ENCODE data around the gene NUB1.

Gene NUB1

GRCh38 chr7:151389768-151390597 lies 48.4 kb downstream of the NUB1 start:
- no peak for DNase-seq

GRCh38 chr7:151390598-151391357 lies 49.2 kb downstream of the NUB1 start:
- DNase-seq = no peak

GRCh38 chr7:151391358-151391730 lies 49.7 kb downstream of the NUB1 start:
- DNase-seq = no peak

DNA sequence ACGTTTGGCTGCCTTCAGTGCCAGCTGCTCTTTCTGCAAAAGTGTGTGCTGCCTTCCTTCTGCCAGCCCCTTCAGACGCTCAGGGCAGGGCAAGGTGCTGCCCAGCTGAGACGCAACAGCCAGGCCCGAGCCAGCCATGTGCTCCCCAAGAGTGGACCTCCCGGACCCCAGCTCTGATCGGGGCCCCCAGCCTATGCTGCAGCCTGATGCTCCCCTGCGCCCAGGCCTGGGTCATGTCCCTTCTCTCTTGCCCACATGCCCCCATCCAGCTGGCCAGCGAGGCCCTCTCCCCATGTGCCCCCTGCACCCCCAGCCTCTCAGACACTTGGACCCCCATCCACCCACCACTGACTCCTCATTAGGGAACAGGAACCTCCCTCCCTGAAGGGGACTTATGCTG lies 50.4 kb downstream of the NUB1 start:
- no peak for DNase-seq

DNA sequence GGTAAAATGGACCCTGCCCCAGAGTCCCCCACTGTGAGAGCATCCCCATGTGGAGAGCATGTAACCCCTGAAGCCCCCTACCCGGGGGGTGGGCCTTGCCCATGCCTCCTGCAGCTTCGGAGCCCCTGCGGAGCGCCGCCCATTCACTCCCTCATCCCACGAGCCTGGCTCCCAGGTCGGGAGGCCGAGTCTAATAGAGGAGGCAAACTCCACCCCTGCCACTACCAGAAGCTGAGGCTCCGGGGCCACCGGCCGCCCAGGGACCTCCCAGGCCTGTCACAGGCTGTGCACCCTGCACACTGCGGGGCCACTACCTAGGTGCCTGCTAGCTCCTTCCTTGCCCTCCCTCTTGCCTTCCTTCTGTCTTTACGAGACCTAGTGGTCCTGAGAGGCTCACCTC lies 50.8 kb downstream of the NUB1 start:
- DNase-seq = no peak

DNA sequence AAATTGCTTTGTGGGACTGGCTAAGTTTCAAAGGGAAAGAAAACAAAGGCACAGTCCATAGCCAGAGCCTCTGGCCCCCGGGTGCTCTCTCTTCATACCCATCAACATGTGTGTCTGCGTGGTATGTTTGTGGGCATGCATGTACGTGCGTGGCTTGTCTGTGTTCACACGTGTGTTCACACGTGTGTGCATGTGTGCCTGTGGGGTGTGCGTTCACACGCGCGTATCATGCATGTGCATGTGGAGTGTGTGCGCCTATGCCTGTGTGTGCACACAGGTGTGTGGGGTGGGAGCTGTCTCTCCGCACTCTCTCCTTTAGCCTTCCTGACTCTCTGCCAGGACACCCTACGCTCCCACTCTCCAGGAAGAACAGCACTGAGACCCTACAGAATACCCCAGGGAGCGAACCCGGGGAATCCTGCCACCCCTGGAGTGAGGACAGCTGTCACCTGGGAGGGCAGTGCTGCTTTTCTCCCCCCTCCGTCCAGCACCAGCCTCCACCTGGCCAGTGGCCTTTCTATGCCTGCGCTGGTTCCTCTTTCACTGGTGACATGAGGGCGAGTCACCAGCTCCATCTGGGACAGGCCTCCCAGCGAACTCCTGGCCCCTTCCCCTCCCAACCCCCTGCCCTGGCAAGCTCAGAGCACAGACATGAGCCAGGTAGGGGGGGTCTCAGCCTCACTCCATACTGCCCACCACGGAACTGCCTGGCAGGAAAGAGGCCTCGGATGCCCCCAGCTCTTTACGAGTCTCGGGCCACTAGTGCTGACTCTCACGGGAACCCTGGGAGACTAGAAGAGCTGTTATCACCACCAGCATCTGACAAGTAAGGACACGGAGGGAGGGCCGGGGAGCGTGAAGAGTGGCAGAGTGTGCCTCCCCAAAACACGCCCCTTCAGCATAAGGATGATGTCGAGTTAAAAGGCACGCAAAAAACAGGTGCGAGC lies 51.7 kb downstream of the NUB1 start:
- no peak for DNase-seq

DNA sequence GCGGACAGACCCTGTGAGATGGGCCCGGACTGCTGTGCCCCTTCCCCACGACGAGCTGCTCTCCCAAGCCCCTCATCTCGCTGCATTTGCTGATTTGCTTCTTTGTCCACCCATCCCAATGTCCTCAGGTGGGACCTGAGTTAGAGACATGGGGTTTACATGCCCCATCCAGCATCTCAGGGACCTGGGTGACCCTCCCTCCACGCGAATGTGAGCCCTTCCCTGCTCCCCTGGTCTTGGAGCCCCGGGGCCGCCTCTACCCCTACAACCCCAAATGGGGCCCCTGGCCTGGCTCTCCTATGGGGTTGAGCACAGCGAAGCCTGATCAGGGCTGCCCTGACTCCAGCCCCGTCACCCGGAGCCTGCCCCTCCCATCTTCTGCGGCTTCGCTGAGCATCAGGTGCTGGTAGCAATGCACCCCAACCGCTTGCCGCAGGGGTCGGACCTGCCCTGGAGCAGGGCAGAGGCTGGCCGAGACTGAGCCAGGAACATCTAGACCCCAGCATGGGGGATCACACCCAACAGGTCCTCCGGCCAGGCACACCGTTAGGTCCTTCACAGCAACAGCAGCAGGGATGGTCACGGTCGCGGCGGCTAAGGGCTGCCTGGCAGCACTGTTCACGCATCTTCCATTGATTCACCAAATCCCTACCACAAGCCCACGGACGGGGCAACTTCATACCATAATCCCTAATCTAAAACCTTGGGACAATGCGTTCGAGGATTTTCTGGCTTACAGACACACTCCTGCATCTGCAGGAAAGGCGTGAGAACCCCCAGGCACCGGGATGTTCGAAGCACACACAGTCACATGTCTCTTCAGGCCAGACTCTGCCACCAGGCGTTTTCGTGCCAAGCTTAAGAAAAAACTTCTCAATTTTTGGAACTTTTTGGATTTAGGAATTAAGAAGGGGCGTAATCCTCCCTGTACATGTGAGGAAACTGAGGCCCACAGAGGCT lies 52.7 kb downstream of the NUB1 start:
- no peak for DNase-seq

DNA sequence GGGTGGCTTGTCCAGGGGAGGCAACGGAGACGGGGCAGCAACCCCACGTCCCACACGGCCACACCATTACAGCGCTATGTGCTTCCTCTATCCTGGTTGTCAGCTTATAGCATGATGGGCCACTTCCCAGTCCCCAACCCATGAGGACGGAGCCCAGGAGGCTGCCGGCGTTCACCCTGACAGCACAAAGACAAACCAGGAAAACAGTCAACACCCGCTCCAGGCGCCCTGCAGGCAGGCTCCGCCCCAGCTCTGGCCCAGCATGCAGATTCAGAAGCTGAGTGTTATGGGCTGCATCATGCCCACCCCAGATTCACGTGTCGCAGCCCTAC lies 53.4 kb downstream of the NUB1 start:
- no peak for DNase-seq

GRCh38 chr7:151396328-151396970 lies 54.8 kb downstream of the NUB1 start:
- no peak for DNase-seq

DNA sequence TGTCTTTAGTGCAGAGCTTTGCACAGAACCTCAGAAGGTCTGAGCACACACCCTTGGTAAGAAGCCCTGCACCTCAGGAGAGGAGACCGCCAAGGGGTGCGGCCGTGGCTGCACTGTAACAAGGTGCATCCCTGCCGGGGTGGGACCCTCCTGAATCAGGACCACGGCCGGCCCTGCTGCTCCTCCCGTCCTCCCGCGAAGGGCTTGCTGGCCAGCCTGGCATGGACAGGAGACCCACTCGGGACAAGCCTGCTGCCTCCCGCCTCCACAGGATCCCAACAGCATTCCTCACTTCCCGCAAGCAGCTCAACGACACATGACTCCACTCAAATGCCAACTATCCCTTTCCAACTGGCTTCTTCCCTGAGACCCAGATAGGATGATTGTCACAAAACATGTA lies 55.4 kb downstream of the NUB1 start:
- no peak for DNase-seq

DNA sequence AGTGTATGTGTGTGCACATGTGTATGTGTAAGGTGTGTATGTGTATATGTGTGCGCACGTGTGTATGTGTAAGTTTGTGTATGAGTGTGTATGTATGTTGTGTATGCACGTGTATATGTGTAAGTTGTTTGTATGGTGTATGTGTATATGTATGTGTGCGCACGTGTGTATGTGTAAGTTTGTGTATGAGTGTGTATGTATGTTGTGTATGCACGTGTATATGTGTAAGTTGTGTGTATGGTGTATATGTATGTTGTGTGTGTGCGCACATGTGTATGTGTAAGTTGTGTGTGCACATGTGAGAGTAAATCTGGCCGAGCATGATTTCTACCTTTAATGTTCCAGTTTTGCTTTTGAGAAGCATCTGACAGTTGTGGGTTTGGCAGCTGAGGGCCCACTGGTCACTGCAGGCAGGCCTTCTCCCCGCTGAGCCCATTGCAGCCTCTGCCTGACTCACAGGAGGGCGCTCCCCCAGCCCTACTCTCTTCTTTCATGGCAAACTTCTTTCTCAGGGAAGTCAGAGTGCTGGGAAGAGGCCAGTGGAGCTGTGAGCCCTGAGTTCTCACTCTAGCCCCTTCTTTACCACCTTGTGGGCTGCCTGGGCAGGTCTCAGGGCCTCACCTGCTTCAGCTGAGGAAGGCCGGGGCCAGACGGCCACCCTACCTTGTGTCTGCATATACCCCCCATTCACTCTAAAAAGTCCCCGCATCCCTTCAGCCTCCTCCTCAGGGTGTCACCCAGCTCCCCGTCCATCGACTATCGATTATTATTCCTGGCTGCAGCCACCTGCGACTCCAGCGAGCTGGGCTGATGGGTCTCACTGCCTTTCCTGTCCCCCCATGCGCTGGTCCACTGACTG lies 57.1 kb downstream of the NUB1 start:
- no peak for DNase-seq

DNA sequence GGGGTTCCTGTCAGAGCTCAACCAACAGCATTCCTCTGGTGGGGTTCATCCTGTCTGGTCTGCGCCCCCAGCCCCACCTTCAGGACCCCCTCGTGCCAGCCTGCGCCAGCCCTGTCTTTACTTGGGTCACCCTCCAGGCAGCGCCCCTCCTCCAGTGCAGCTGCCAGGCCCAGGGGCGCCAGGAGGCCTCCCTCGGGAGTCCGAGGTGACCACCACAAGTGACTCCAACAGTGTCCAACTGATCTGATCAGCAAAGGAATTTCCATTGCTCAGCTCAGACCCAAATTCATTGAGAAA lies 57.6 kb downstream of the NUB1 start:
- no peak for DNase-seq

DNA sequence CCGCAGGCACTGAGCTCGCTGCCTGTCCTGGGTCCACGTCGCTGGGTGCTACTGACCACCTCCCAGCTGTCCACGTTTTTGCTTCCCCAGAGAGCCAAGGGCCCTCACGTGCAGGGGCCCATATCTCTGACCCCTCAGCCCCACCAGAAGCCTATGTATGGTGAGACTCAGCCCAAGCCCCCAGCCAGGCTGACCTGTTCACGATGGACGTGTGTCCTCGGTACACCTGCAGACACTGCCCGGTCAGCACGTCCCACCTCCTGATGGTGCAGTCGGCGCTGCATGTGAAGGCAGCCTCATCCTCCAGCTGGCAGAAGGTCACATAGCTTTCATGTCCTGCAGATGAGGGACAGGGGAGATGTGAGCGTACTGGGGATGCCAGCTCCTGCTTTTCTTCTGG lies 58.3 kb downstream of the NUB1 start:
- DNase-seq = no peak

GRCh38 chr7:151400626-151401315 lies 59.2 kb downstream of the NUB1 start:
- DNase-seq = no peak

GRCh38 chr7:151402029-151402835 lies 60.6 kb downstream of the NUB1 start:
- no peak for DNase-seq

GRCh38 chr7:151403764-151404163 lies 62.2 kb downstream of the NUB1 start:
- no peak for DNase-seq

DNA sequence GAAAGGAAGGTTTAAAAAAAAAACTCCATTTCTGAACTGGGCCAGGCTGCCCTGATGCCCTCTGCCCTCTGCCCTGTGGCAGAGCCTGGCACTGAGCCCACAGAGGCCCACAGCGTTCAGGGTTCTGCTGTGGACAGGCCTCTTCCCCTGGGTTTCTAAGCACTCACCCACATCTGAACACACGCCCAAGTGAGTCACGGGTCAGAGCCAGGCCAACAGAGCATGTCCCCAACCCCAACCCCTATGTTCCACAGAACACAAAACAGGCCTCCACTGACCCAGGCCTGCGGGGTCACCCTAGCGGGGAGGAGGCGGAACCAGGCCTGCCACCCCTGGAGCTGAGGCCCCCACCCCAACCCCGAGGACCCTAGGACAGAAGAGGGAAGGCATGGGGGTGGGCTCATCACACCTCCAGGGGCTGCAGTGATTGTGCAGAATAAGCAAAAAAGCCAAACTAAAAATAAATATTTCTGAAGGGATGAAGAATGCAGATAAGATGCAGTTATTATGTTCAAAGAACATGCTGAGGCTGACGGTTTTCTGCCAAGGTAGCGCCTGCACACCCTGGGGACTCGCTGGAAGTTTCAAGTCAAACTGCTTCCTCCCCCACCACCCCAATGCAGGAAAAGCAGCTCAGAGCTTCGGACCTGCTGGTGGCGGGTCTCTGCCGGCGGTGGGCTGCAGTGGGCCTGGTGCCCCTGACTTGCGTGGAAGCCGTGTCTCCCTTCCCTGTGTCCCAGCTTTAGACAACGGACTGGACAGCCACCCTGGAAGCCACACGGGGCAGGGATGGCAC lies 62.8 kb downstream of the NUB1 start:
- no peak for DNase-seq

DNA sequence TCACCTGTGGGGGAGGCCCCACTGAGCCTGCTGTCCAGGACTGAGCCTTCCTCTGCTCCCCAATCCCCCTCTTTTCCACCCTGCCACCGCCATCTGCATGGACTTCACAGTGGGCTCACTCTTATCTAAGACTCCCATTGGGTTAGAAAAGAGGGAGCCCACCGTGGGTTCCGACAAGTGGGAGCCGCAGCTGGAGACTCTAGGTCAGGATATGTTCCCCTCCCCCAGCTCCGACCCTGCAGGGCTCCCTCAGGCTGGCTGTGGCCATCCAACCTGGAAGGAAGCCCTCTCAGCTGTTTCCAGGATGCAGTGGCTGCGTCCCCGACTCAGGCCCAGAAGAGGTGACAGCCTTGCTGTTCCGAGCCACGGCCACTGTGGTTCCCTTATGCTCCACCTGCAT lies 63.4 kb downstream of the NUB1 start:
- DNase-seq = no peak

- no peak for DNase-seq
Observed at GRCh38 chr7:151405588-151405987, 64.0 kb downstream of the NUB1 start.
